Cardiac muscle cell (in vitro differentiated cells and primary cell): ENCODE data around the gene NHLRC2. TPM values are rescaled to one million over a fixed set of nuclear protein-coding genes. Genes with fewer than 3 reads are reported as not detected.
A peak's percentile ranks its signal among the peaks of the same experiment; 100 is the strongest.

Experiments used
- DNase-seq, 2 donors: peaks; one replicate each; pipeline versions ENCODE4 v3.0.0 to v3.0.0-alpha.2; 2010 to 2017; ENCODE audit warnings: low read depth in 1 of 2, low spot score in 1 of 2
- H3K27ac ChIP-seq: fragments of 200-600 bp; sonication (generic); 2 replicates; pipeline ENCODE4 v1.5.1; 2016
- H3K27me3 ChIP-seq: fragments of 200-600 bp; sonication (generic); 2 replicates; pipeline ENCODE4 v1.6.0; 2016; ENCODE audit warnings: control low read depth
- H3K36me3 ChIP-seq: fragments of 200-600 bp; sonication (generic); 2 replicates; pipeline ENCODE4 v1.5.1; 2016; ENCODE audit warnings: control low read depth
- H3K4me1 ChIP-seq: fragments of 200-600 bp; sonication (generic); 2 replicates; pipeline ENCODE4 v1.8.1; 2017; ENCODE audit warnings: low read depth, mild to moderate bottlenecking, mixed run types
- H3K4me3 ChIP-seq: fragments of 200-600 bp; sonication (generic); 2 replicates; pipeline ENCODE4 v1.5.1; 2016; ENCODE audit warnings: mild to moderate bottlenecking
- H3K9me3 ChIP-seq: fragments of 200-600 bp; sonication (generic); 2 replicates; pipeline ENCODE4 v1.5.1; 2017; ENCODE audit warnings: low read depth, mild to moderate bottlenecking, control low read depth
- polyA plus RNA-seq: library from polyadenylated mRNA; unstranded; fragments of >200 nt; fragmentation: Nextera tagmentation; extraction: Ambion mirVana; gene quantifications from 2 replicates; pipeline ENCODE4 v1.2.1, GENCODE V29; 2016
- total RNA-seq: library from RNA; depleted of rRNA; stranded (reverse); fragments of >200 nt; gene quantifications from 2 replicates; pipeline ENCODE4 v1.2.3, GENCODE V29; 2016
- TF ChIP-seq, protein P1 (sequence below): IDR thresholded peaks from 2 replicates; pipeline ENCODE4 v1.5.1; 2012; ENCODE audit warnings: low read depth, mild to moderate bottlenecking, low read length

Gene NHLRC2
- total and polyA plus RNA-seq, 2 experiments from 2014 or later = 14.0 to 99.6 TPM

DNA sequence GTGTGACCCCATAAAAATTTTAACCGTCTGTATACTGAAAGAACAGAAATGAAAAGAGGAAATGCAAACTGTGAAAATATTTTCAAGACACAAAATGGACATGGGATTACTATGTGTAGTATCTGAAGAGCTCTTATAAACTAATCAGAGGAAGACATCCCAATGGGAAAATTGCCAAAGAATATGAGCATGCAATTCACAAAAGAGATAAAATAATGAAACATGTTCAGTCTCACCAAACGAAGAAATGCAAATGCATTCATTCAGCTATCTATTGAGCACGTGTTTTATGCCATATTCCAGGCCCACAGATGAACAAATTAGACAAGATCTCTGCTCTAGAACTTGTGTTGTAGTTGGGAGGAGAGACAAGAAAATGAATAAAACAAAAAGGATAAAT is 63.2 kb downstream of the NHLRC2 start:
- Histone ChIP-seq H3K27me3 (no peaks in the 10 kb centered on the region), H3K4me1 (no peaks in the 10 kb centered on the region), H3K9me3 (no peaks in the 10 kb centered on the region), H3K27ac (no peak overlapping the region), H3K4me3 (no peak overlapping the region), H3K36me3 (no peaks in the 10 kb centered on the region)
- no peak for DNase-seq
- TF ChIP-seq, protein P1, sequence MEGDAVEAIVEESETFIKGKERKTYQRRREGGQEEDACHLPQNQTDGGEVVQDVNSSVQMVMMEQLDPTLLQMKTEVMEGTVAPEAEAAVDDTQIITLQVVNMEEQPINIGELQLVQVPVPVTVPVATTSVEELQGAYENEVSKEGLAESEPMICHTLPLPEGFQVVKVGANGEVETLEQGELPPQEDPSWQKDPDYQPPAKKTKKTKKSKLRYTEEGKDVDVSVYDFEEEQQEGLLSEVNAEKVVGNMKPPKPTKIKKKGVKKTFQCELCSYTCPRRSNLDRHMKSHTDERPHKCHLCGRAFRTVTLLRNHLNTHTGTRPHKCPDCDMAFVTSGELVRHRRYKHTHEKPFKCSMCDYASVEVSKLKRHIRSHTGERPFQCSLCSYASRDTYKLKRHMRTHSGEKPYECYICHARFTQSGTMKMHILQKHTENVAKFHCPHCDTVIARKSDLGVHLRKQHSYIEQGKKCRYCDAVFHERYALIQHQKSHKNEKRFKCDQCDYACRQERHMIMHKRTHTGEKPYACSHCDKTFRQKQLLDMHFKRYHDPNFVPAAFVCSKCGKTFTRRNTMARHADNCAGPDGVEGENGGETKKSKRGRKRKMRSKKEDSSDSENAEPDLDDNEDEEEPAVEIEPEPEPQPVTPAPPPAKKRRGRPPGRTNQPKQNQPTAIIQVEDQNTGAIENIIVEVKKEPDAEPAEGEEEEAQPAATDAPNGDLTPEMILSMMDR = no peak

- Histone ChIP-seq H3K4me3 (no peak overlapping the region), H3K27ac (no peak overlapping the region), H3K4me1 (no peaks in the 10 kb centered on the region), H3K36me3 (no peaks in the 10 kb centered on the region), H3K9me3 (no peaks in the 10 kb centered on the region), H3K27me3 (no peaks in the 10 kb centered on the region)
- DNase-seq = no peak
- TF ChIP-seq, protein P1 = no peak
Measured at GRCh38 chr10:113920114-113920513, 65.7 kb downstream of the NHLRC2 start.

- Histone ChIP-seq H3K9me3 (no peaks in the 10 kb centered on the region), H3K4me1 (no peaks in the 10 kb centered on the region), H3K36me3 (no peaks in the 10 kb centered on the region), H3K4me3 (no peak overlapping the region), H3K27me3 (no peaks in the 10 kb centered on the region), H3K27ac (no peak overlapping the region)
- TF ChIP-seq, protein P1 = no peak
- no peak for DNase-seq
Measured at GRCh38 chr10:113920875-113921274, 66.4 kb downstream of the NHLRC2 start.

GRCh38 chr10:113921561-113922370 is 67.3 kb downstream of the NHLRC2 start:
- no peaks in the 10 kb centered on the region for H3K36me3 ChIP-seq
- H3K27ac ChIP-seq = no peak overlapping the region
- no peaks in the 10 kb centered on the region for H3K4me1 ChIP-seq
- DNase-seq = peak; percentile 8 to 25
- TF ChIP-seq, protein P1 = no peak
- no peaks in the 10 kb centered on the region for H3K9me3 ChIP-seq
- no peak overlapping the region for H3K4me3 ChIP-seq
- no peaks in the 10 kb centered on the region for H3K27me3 ChIP-seq

DNA sequence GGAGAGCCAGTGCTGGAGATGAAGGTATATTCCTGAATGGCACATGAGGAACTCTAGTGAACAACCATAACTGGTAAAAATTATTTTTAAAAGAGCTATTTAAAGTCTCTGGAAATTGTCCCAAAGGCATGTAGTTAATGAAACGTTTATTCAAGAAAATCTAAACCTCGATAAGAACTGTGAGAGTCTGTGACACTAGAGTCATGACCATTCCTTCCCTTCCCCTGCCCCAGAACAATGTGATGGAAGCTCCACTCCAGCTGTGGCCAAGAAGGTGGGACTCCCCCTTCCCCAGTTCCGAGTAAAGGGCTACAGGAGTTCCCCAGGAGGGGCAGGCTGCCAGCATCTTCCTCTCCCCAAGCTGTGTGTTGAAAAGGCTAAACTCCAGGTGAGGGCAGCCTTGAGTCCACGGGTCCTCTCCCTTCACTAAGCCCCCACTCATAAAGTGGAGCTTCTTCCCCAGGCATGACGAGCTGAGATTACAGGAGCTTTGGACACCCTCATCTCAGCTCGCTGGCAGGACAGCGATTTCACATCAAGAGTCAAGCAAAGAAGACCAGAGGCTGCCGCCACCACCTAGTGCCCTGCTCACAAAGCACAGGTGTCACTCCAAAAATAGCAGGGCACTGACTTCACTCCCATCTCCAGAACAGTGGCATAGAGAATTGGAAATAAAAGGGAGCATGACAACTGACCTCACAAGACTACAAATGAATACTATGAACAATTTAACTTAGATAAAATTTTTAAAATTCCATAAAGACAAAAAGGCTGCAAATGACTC is 68.5 kb downstream of the NHLRC2 start:
- DNase-seq = no peak
- H3K4me1 ChIP-seq = no peaks in the 10 kb centered on the region
- no peaks in the 10 kb centered on the region for H3K9me3 ChIP-seq
- TF ChIP-seq, protein P1 = no peak
- no peak overlapping the region for H3K4me3 ChIP-seq
- no peak overlapping the region for H3K27ac ChIP-seq
- no peaks in the 10 kb centered on the region for H3K27me3 ChIP-seq
- H3K36me3 ChIP-seq = no peaks in the 10 kb centered on the region
